GM21723 (cell line): ENCODE results near the gene INPP4B.

Experiments used
- ATAC-seq: cut with Tn5 transposase; IDR thresholded peaks from one replicate; pipeline ENCODE4 v1.9.1; 2021; ENCODE audit warnings: mild to moderate bottlenecking, moderate library complexity; ENCODE audit not compliant: unreplicated experiment

The INPP4B gene

DNA sequence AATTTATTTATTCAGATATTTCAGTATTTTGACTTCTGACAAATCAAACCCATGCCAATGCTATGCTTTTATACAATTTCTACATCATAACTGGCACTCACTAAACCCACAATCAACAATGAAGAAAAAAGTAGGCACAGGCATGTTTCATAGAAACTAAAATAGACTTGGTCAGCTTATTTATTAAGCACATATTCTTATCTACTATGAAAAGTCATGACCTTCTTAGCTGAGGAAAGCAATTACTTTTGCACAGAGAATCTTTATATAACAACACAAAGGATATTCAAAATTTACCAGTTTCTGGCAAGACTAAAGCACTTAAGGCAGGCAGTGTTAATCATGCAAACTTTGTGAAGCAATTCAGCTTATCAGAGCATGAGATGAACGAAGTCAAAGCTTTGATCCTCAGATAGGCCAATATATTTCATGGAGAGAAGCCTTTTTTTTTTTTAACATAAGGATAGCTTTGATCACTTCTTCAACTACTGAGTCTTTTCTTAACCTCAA, 490.6 kb downstream of the INPP4B start:
- ATAC-seq = no peak

GRCh38 chr4:142354794-142355420, 491.2 kb downstream of the INPP4B start:
- no peak for ATAC-seq

GRCh38 chr4:142354041-142354440, 492.1 kb downstream of the INPP4B start:
- ATAC-seq = no peak

DNA sequence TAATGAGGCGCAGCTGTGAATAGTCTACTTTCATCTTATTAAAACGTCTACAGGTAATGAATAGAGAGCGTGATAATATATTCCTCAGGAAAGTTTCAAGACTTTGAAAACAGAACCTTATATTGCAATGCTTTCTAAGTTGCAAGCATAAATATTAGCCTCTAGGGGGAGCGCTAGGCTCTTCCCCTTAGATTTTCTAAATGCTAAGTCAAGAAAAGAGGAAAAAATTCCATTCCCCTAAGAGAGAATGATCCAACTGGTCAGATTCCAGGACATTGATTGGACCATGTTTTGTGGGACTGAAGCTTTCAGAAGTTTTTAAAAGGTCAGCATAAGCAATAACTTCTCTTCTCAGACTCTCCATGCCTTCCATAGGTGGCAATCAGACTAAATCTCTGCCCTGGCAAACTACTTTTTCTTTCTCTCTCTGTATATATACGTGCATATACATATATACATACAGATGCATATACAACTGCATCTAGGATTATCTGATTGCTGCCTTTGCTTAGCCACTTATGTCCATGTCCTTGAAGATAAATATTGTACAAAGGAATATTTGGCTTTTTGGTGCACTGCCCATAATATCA, 492.9 kb downstream of the INPP4B start:
- peak; percentile 64 for ATAC-seq

GRCh38 chr4:142352712-142353111, 493.4 kb downstream of the INPP4B start:
- ATAC-seq = no peak

- ATAC-seq = no peak
Measured at GRCh38 chr4:142351958-142352357, 494.1 kb downstream of the INPP4B start.

GRCh38 chr4:142350871-142351270, 495.2 kb downstream of the INPP4B start:
- no peak for ATAC-seq

DNA sequence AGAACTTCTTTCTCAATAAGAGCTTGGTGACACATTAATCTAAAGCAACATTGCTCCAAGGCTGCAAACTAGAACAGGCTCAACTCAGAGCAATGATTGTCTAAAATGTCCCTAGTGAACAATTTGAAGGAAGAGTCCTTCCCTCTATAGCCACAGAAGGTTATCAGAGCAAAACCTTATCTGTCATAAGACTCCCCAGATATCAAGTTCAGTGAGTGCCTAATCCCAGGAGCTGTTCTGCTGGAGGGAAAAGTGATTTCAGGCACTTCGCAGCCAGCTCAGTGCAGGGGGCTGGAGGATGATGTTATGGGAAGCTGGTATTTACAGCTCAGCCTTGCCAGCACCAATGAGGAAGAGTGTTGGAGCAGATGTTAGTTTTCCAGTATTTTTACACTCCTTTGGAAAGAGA, 497.5 kb downstream of the INPP4B start:
- ATAC-seq = no peak

GRCh38 chr4:142347241-142347640, 498.9 kb downstream of the INPP4B start:
- ATAC-seq = no peak

GRCh38 chr4:142345924-142346323, 500.2 kb downstream of the INPP4B start:
- no peak for ATAC-seq

GRCh38 chr4:142341268-142341667, 504.8 kb downstream of the INPP4B start:
- no peak for ATAC-seq

- no peak for ATAC-seq
Measured at GRCh38 chr4:142339053-142339452, 507.0 kb downstream of the INPP4B start.

GRCh38 chr4:142336251-142336934, 509.7 kb downstream of the INPP4B start:
- ATAC-seq = no peak

DNA sequence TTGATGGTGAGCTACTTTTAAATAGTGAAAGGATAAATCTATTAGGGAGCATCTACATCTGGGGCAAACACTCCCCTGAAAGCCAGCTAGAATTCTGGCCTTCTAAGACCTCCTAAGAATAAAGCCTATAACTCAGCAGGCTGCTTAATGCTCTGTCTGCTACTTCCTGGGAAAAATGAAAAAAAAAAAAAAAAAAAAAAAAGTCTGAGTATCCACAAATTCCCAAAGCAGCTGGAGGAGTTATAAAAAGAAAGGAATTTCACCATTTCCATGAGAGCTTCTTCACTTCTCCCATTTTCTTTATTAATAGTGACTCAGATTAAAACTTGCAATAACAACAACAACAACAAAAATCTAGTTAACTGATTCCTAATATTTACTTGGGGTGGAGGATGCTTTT, 511.2 kb downstream of the INPP4B start:
- no peak for ATAC-seq

- ATAC-seq = no peak
Measured at GRCh38 chr4:142331646-142332045, 514.5 kb downstream of the INPP4B start.

GRCh38 chr4:142331132-142331531, 515.0 kb downstream of the INPP4B start:
- ATAC-seq = no peak

DNA sequence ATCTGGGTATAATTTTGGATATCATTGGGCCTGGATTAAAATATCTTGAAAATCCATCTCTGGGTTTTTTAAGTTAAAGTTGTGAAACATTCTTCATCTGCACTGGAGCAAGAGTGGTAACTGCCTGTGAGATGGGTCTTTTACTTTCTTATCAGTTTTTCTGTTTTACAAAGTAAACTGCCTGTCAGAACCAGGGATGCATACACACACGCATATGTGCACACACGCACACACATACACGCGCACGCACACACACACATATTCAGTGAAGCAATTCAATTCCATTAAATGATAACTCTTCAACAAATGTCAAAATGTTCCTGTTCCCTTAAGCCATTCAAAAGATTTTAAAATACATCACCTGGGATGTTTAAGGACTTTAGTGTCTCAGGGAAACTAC, 515.8 kb downstream of the INPP4B start:
- no peak for ATAC-seq

- no peak for ATAC-seq
Measured at GRCh38 chr4:142329313-142329712, 516.8 kb downstream of the INPP4B start.

DNA sequence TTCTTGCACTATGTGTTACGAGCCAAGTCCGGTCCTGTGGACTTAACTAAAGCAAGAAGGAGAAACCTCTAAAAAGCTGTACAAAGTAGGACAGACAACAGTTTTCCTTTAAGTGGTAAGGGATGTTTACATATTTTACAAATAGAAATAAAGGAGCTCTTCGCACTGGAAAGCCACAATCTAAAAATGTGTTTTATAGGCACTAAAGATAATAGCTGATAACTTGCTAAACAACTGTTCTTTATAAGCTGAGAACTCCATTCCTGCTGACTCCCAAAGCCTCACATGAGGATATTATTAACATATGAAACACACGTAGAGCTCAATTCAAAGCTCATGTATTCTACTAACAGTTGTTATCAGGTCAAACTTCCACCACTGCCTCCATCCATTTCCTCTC, 519.9 kb downstream of the INPP4B start:
- ATAC-seq = no peak

DNA sequence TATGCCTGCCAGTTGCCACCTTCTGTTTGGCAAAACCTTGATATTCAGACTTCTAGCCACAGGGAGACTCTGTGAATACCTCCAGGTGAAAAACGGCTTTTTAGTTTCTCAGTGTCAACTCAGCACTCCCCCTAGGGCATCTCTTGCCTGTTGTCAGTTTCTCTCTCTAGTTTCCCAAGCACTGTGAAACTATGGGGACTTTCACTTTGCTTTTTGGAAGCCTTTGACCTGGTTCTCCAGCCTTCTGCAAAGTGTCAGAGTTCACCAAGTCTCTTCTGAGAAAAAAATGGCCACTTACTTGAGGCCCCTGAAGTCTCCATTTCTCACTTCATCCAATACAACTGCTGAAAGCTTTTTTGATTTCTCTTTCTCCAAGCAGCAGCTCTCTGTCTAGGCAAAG, 521.5 kb downstream of the INPP4B start:
- peak; percentile 67 for ATAC-seq

DNA sequence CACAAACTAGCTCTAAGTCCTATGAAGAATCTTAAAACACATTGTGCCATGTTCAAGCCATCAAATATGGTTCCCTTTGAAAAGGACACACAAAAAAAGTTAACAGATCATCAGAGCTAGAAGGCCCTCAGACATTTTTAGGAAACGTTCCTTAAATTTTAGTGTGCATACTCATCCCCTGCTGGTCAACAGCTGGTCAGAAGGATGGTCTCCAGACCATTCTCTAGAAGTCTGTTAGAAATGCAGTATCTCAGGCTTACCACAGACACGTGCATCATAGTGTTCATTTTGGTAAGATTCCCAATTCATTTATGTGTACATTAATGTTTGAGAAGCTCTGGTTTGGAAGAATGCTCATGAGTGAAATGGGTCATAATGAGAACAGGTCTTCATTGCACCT, 523.1 kb downstream of the INPP4B start:
- no peak for ATAC-seq

GRCh38 chr4:142318280-142318679, 527.8 kb downstream of the INPP4B start:
- no peak for ATAC-seq
